PFSK-1 (cell line): Measurements from ENCODE around the gene WFDC5.

Experiments used
- FOXP2 ChIP-seq: optimal IDR thresholded peaks from 2 replicates; pipeline ENCODE3; 2011; ENCODE audit warnings: borderline replicate concordance, control low read depth, inconsistent platforms; ENCODE audit not compliant: insufficient read depth; ENCODE audit errors: extremely low read length, extremely low read depth
- POLR2AphosphoS5 ChIP-seq: IDR thresholded peaks from 2 replicates; pipeline ENCODE4 v1.6.1; 2012; ENCODE audit warnings: low read depth, mild to moderate bottlenecking, control low read depth, low read length, moderate library complexity
- SIN3A ChIP-seq: IDR thresholded peaks from 2 replicates; pipeline ENCODE4 v1.6.1; 2012; ENCODE audit warnings: mild to moderate bottlenecking, low read length, moderate library complexity, borderline replicate concordance; ENCODE audit not compliant: insufficient read depth
- TAF1 ChIP-seq: IDR thresholded peaks from 2 replicates; pipeline ENCODE4 v1.6.1; 2012; ENCODE audit warnings: low read length, control low read depth, borderline replicate concordance; ENCODE audit not compliant: insufficient read depth
- TF ChIP-seq, protein P1 (sequence below), 2 experiments: IDR thresholded peaks; 2 replicates each; pipeline versions ENCODE4 v1.6.1 to v1.8.0; 2011 to 2012; ENCODE audit warnings: low read depth in 2 of 2, low read length in 2 of 2, control low read depth in 1 of 2, inconsistent platforms in 1 of 2, mild to moderate bottlenecking in 1 of 2, moderate library complexity in 1 of 2; ENCODE audit not compliant: insufficient read depth in 1 of 2

WFDC5 gene

GRCh38 chr20:45095805-45096238 is 19.2 kb downstream of the WFDC5 start:
- TF ChIP-seq POLR2AphosphoS5 = no peak
- no peak for TF ChIP-seq SIN3A
- TF ChIP-seq TAF1 = no peak

- TF ChIP-seq SIN3A = no peak
These were observed 20.0 kb downstream of the WFDC5 start for GRCh38 chr20:45094864-45095574.

- TF ChIP-seq FOXP2 (no peak), TAF1 (no peak), POLR2AphosphoS5 (no peak), SIN3A (no peak)
- TF ChIP-seq, protein P1, sequence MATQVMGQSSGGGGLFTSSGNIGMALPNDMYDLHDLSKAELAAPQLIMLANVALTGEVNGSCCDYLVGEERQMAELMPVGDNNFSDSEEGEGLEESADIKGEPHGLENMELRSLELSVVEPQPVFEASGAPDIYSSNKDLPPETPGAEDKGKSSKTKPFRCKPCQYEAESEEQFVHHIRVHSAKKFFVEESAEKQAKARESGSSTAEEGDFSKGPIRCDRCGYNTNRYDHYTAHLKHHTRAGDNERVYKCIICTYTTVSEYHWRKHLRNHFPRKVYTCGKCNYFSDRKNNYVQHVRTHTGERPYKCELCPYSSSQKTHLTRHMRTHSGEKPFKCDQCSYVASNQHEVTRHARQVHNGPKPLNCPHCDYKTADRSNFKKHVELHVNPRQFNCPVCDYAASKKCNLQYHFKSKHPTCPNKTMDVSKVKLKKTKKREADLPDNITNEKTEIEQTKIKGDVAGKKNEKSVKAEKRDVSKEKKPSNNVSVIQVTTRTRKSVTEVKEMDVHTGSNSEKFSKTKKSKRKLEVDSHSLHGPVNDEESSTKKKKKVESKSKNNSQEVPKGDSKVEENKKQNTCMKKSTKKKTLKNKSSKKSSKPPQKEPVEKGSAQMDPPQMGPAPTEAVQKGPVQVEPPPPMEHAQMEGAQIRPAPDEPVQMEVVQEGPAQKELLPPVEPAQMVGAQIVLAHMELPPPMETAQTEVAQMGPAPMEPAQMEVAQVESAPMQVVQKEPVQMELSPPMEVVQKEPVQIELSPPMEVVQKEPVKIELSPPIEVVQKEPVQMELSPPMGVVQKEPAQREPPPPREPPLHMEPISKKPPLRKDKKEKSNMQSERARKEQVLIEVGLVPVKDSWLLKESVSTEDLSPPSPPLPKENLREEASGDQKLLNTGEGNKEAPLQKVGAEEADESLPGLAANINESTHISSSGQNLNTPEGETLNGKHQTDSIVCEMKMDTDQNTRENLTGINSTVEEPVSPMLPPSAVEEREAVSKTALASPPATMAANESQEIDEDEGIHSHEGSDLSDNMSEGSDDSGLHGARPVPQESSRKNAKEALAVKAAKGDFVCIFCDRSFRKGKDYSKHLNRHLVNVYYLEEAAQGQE (IDR thresholded peaks at IDR 0.05; ENCODE audit: insufficient read depth in 1 of 2, low read depth in 2 of 2, low read length in 2 of 2) = no peak
These were observed 20.8 kb downstream of the WFDC5 start for GRCh38 chr20:45094201-45094600.

DNA sequence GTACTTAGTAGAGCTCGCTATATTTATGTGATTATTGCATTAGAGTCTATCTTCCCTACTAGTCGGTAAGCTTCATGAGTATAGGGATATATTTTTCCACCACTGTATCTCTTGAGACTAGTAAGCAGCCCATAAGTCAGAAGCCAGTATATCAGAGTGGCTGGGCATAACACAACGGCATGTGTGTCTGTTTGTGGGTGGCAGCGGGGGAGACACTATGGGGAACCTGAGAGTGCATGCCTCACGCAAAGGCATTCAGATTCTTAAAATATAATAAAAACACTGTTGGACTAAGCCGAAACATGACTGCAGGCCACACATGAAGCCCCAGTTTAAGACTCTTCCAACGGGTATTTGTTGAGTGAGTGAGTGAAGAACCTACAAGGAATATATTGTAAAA is 22.1 kb downstream of the WFDC5 start:
- TF ChIP-seq SIN3A = no peak
- no peak for TF ChIP-seq TAF1
- TF ChIP-seq, protein P1 (IDR thresholded peaks at IDR 0.05; ENCODE audit: insufficient read depth in 1 of 2, low read depth in 2 of 2, low read length in 2 of 2) = no peak
- TF ChIP-seq POLR2AphosphoS5 = no peak
- TF ChIP-seq FOXP2 = no peak

GRCh38 chr20:45091366-45091765 is 23.6 kb downstream of the WFDC5 start:
- no peak for TF ChIP-seq TAF1
- no peak for TF ChIP-seq POLR2AphosphoS5
- TF ChIP-seq, protein P1 (IDR thresholded peaks at IDR 0.05; ENCODE audit: insufficient read depth in 1 of 2, low read depth in 2 of 2, low read length in 2 of 2) = no peak
- no peak for TF ChIP-seq SIN3A
- TF ChIP-seq FOXP2 = no peak

DNA sequence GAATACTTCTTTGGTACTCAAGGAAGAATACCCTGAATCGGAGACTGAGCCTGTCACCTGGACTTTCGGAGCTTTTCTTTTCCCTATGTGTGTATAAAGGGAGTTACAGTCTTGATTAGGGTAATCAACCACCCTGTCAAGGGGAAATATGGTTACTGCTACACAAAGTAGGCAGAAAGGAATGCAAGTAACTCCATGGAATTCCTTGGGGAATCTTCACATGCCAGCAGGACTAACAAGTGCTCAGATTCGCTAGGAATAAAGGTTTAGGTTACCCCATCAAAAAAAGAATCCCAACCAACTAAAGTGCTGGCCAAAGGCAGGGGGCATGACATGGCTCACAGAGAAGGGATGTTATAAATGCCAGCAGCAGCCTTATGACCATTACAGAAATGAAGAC is 24.5 kb downstream of the WFDC5 start:
- TF ChIP-seq POLR2AphosphoS5 = no peak
- no peak for TF ChIP-seq FOXP2
- TF ChIP-seq, protein P1 (IDR thresholded peaks at IDR 0.05; ENCODE audit: insufficient read depth in 1 of 2, low read depth in 2 of 2, low read length in 2 of 2) = no peak
- TF ChIP-seq TAF1 = no peak
- no peak for TF ChIP-seq SIN3A
